ENCODE measurements around the gene FOXI2. TPM values are rescaled to one million over a fixed set of nuclear protein-coding genes. Genes with fewer than 3 reads are reported as not detected.

The FOXI2 gene
- not detected in 2 replicates for total RNA-seq

DNA sequence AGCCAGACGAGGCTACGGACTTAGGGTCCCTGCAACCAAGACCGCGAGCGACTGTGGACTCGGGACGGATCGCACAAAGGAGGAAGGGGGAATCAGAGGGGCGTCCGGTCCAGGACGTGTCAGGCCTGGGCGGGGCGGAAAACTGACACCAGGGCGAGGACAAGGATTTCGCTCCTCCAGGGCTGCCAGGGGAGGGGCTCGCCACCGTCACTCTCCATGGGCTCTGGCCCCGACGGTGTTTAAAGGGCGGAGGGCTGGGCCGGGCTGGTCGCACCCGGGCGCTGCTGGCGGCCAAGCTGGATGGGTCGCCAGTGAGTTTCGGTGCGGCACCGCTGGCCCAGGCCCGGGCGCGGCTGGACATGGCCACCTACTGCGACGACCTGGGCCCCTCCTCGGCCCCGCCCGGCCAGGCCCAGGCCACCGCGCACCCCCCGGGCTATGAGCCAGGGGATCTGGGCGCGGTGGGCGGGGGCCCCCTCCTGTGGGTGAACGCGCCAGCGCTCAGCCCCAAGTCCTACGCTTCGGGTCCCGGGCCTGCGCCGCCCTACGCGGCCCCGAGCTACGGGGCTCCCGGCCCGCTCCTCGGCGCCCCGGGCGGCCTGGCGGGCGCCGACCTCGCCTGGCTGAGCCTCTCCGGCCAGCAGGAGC lies at the start of gene FOXI2:
TSS of gene FOXI2 (plus strand) at position 271 of the 648 bp plus-strand sequence. CDS start at position 360, 89 bp downstream.

Other genes with a start within 250 kb of the FOXI2 start
- not detected in 2 replicates for gene NPS, start 187.9 kb upstream of the FOXI2 start, total RNA-seq
- not detected in 2 replicates for gene CLRN3, start 155.8 kb downstream of the FOXI2 start, total RNA-seq
- gene PTPRE, start 169.9 kb downstream of the FOXI2 start, total RNA-seq, result 16.3 and 16.9 TPM in 2 replicates

Data from hair follicle dermal papilla cell (primary cell).